ENCODE measurements around the gene PHC2. TPM values are rescaled to one million over a fixed set of nuclear protein-coding genes. Genes with fewer than 3 reads are reported as not detected.
A peak's percentile ranks its signal among the peaks of the same experiment; 100 is the strongest.

The PHC2 gene
- total and polyA plus RNA-seq, 9 of the 15 experiments (the other 6 are each of a cell fraction or from before 2014, with no cell fraction given) = 3.1 to 67.6 (median 34.6) TPM

DNA sequence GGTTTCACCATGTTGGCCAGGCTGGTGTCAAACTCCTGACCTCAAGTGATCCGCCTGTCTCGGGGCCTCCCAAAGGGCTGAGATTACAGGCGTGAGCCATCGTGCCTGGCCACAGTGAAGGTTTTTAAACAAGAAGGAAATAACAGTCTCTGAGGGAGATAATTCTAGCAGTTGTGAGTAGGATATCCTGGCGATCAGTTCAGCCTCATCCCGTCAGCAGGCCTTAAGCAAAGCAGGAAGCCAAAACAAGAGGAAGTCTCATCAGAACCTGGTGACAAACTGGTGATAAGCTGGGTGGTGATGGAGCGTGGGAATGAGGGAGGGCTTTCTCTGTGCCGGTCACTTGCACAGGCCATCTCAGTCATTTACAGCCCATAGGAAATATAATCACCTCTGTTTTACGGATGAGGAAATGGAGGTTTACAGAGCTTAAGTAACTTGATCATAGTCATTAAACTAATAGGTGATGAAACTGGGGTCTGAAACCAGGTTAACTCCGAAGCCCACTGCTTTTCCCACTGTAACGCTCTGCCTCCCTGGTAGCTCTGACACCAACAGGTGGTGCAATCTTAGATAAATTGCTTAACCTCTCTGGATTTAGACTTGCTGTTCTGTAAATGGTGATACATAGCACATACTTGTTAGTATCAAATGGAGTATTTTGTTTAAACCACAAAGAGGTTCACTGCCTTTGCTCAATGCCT lies 69.2 kb downstream of the PHC2 start (continued):
- TF ChIP-seq ARID2 (IDR thresholded peaks at IDR 0.05) (no peak), SRSF1 (IDR thresholded peaks at IDR 0.05; ENCODE audit: low read depth, low read length) (no peak), JUN (IDR thresholded peaks at IDR 0.05; ENCODE audit: borderline replicate concordance, low read depth, low read length) (no peak), JUN (CRISPR knock-in tag; IDR thresholded peaks at IDR 0.05; ENCODE audit: borderline replicate concordance) (no peak), CREB1 (IDR thresholded peaks at IDR 0.05) (no peak), CREB1 (CRISPR knock-in tag; IDR thresholded peaks at IDR 0.05) (no peak; the same call in 1 of the 2 replicates), PHTF2 (CRISPR knock-in tag; IDR thresholded peaks at IDR 0.05) (no peak), E2F3 (CRISPR knock-in tag; IDR thresholded peaks at IDR 0.05) (no peak), HMG20B (CRISPR knock-in tag; IDR thresholded peaks at IDR 0.05) (no peak), MEF2D (tag; conservative IDR thresholded peaks at IDR 0.05; ENCODE audit: low read depth) (peak; percentile 50; the same call in 1 of the 2 replicates), HDAC6 (IDR thresholded peaks at IDR 0.05; ENCODE audit: low read depth, low read length) (no peak), SRF (CRISPR knock-in tag; IDR thresholded peaks at IDR 0.05) (peak in 1 of 2 experiments; percentile 56; a peak in 2 of 4 replicates), ADNP (tag; IDR thresholded peaks at IDR 0.05) (no peak), CBX8 (IDR thresholded peaks at IDR 0.05; ENCODE audit: borderline replicate concordance, extremely low read depth, low read depth, low read length, poor library complexity, severe bottlenecking) (no peak), TEAD4 (IDR thresholded peaks at IDR 0.05; ENCODE audit: low read length) (peak; percentile 40; the same call in 1 of the 2 replicates), TEAD4 (CRISPR knock-in tag; IDR thresholded peaks at IDR 0.05; ENCODE audit: borderline replicate concordance) (no peak), ELF1 (tag; IDR thresholded peaks at IDR 0.05) (peak; percentile 72), POLR3G (IDR thresholded peaks at IDR 0.05; ENCODE audit: extremely low read depth, insufficient read length, insufficient replicate concordance) (no peak), ZNF174 (CRISPR knock-in tag; IDR thresholded peaks at IDR 0.05) (no peak), NFIX (CRISPR knock-in tag; IDR thresholded peaks at IDR 0.05; ENCODE audit: low read depth) (no peak), IRF2 (CRISPR knock-in tag; IDR thresholded peaks at IDR 0.05) (no peak), ZNF217 (CRISPR knock-in tag; IDR thresholded peaks at IDR 0.05) (no peak), ZNF124 (CRISPR knock-in tag; IDR thresholded peaks at IDR 0.05) (no peak), ZFP1 (CRISPR knock-in tag; IDR thresholded peaks at IDR 0.05) (no peak), ZNF134 (CRISPR knock-in tag; conservative IDR thresholded peaks at IDR 0.05) (no peak), ZNF668 (CRISPR knock-in tag; IDR thresholded peaks at IDR 0.05) (no peak), HNRNPL (IDR thresholded peaks at IDR 0.05; ENCODE audit: low read depth, low read length) (no peak), ATF1 (CRISPR knock-in tag; IDR thresholded peaks at IDR 0.05) (no peak), ATF1 (tag; IDR thresholded peaks at IDR 0.05) (peak; percentile 79)
- TF ChIP-seq, protein P1, sequence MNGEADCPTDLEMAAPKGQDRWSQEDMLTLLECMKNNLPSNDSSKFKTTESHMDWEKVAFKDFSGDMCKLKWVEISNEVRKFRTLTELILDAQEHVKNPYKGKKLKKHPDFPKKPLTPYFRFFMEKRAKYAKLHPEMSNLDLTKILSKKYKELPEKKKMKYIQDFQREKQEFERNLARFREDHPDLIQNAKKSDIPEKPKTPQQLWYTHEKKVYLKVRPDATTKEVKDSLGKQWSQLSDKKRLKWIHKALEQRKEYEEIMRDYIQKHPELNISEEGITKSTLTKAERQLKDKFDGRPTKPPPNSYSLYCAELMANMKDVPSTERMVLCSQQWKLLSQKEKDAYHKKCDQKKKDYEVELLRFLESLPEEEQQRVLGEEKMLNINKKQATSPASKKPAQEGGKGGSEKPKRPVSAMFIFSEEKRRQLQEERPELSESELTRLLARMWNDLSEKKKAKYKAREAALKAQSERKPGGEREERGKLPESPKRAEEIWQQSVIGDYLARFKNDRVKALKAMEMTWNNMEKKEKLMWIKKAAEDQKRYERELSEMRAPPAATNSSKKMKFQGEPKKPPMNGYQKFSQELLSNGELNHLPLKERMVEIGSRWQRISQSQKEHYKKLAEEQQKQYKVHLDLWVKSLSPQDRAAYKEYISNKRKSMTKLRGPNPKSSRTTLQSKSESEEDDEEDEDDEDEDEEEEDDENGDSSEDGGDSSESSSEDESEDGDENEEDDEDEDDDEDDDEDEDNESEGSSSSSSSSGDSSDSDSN (IDR thresholded peaks at IDR 0.05; ENCODE audit: borderline replicate concordance in 1 of 2, low read depth in 2 of 2, low read length in 2 of 2) = no peak

Data from K562 (cell line).